Large intestine (tissue), 3 donors: ENCODE measurements around the gene RNF144B. TPM values are rescaled to one million over a fixed set of nuclear protein-coding genes. Genes with fewer than 3 reads are reported as not detected.

ENCODE experiments used
- DNase-seq, 2 donors: peaks; one replicate each; pipeline versions ENCODE4 v3.0.0 to v3.0.0-alpha.2; 2013
- H3K27ac ChIP-seq: one replicate; pipeline ENCODE4 v1.5.1; 2013; ENCODE audit warnings: low read length
- H3K27me3 ChIP-seq: 2 replicates; pipeline ENCODE4 v1.6.1; 2013; ENCODE audit warnings: low read length; ENCODE audit not compliant: control insufficient read depth, insufficient read depth
- H3K36me3 ChIP-seq: 2 replicates; pipeline ENCODE4 v1.6.1; 2013; ENCODE audit warnings: low read length; ENCODE audit not compliant: control insufficient read depth, insufficient read depth
- H3K4me1 ChIP-seq: one replicate; pipeline ENCODE4 v1.6.1; 2013; ENCODE audit warnings: low read length; ENCODE audit not compliant: control insufficient read depth, insufficient read depth
- H3K4me3 ChIP-seq: one replicate; pipeline ENCODE4 v1.5.1; 2013; ENCODE audit warnings: low read length
- H3K9me3 ChIP-seq: one replicate; pipeline ENCODE4 v1.6.1; 2013; ENCODE audit warnings: mild to moderate bottlenecking, low read depth, low read length, moderate library complexity; ENCODE audit not compliant: control insufficient read depth
- WGBS: methylation state at CpG from one replicate; pipeline ENCODE4 v1.1.5; 2013; ENCODE audit warnings: low lambda C conversion rate; ENCODE audit not compliant: insufficient coverage; 5-methylcytosine and 5-hydroxymethylcytosine counted together
- polyA plus RNA-seq: library from polyadenylated mRNA; unstranded; fragments of 120-200 nt; gene quantifications from one replicate; pipeline ENCODE4 v1.2.1, GENCODE V29; 2013

The RNF144B gene
- polyA plus RNA-seq, 1 donor, result 2.0 TPM

DNA sequence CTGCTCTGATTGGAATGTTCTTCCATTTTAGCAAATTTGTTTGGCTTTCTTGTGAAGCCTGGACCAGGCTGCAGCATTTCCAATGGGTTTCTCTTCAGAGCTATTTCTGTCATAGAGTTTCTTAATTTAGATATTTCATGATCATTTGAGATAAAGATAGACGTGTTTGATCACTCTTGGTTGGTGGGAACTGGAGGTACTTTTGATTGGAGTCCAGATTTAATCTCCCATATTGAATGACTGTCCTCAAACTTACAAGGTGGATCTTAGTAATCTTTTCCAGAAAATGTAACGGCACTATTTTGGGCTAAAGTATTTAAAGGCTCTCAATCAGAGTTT, 29.2 kb downstream of the RNF144B start:
- no peak for DNase-seq
- H3K27ac ChIP-seq, result no peak overlapping the region

DNA sequence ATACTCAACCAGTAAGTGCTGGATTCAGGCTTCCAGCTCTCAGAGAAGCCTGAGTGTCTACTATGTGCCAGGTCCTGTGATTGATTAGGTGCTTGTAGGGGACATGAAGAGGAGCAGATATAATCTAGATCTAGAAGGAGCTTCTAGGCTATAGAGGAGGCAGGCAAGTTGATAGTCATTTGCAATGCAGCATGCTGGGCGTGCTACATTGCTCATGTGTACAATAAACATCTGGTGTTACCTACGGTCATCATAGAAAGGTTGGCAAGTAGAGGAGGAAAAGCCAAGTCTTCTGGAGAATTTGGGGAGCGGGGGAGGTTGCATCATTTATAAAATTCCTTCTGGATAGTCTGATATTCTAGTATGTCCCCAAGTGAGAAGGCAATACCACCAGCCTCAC, 33.2 kb downstream of the RNF144B start:
- Histone ChIP-seq H3K4me1 (no peaks in the 10 kb centered on the region), H3K27ac (no peak overlapping the region), H3K4me3 (no peak overlapping the region), H3K27me3 (no peaks in the 10 kb centered on the region), H3K9me3 (no peaks in the 10 kb centered on the region), H3K36me3 (no peaks in the 10 kb centered on the region)
- WGBS, result 100% methylated on average over 1 of the region's 3 CpGs
- no peak for DNase-seq

More for the DNA sequence above, 29.2 kb downstream of the RNF144B start:
- H3K4me3 ChIP-seq, result no peak overlapping the region
- H3K36me3 ChIP-seq, result no peaks in the 10 kb centered on the region
- no peaks in the 10 kb centered on the region for H3K4me1 ChIP-seq
- no peaks in the 10 kb centered on the region for H3K9me3 ChIP-seq
- H3K27me3 ChIP-seq, result no peaks in the 10 kb centered on the region
- 100% methylated on average over 1 of the region's 2 CpGs for WGBS

DNA sequence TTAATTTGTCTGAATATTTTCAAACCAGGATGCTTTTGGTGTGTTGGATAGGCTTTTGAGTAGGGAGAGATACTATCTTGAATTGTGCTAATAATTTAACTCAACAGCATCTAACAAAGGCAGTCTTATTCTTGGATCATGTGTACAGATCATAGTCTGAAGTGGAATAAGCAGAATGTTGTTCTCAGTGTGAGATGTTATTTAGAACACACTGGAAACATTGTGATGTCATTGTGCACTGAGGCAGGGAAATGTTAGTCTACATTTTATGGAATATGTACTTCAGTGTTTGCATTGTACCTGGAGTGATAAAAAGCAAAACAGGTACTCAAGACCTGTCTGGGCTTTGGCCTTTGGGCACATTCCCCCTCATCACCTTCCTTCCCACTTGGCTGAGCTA, 35.0 kb downstream of the RNF144B start:
- Histone ChIP-seq H3K27me3 (no peaks in the 10 kb centered on the region), H3K4me1 (no peaks in the 10 kb centered on the region), H3K36me3 (no peaks in the 10 kb centered on the region), H3K4me3 (no peak overlapping the region), H3K9me3 (no peaks in the 10 kb centered on the region), H3K27ac (no peak overlapping the region)
- no peak for DNase-seq

DNA sequence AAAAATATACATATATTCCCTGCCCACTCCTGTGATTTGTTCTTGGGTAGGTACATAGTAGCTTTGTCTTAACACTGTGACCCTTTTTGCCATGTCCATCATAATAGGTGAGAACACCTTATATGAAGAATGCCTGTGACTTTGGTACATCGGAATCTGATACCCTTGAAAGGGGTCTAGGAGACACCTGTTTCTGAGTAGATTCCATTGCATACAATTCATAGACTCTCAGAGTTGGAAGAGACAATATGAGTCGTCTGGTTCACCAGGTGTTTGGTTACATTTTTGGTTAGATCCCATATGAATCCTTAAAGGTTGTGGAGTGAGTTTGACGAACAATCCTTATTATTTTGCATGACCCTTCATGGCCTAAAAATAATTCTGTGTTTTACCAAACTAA, 36.3 kb downstream of the RNF144B start:
- Histone ChIP-seq H3K27me3 (no peaks in the 10 kb centered on the region), H3K27ac (no peak overlapping the region), H3K36me3 (no peaks in the 10 kb centered on the region), H3K4me3 (no peak overlapping the region), H3K4me1 (no peaks in the 10 kb centered on the region), H3K9me3 (no peaks in the 10 kb centered on the region)
- no CpG with 5 or more reads among the region's 3 CpGs for WGBS
- DNase-seq, result no peak

DNA sequence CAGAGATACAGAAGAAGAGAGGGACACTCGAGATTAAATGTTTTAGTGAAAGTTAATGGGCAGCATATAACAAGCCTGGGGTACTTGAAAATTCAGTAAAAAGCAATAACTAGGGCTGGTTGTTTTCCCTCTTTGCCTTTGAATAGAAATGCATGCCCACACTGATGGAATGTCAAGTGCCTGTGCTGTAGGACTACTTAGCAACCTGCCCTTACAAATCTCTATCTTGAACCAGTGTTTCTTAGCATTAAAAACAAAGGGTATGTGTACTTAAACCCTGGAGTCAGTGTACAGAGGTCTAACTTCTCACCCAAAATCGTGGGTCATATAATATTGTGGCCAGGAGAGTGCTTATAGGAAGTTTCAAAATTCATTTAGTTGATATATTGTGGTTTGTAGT, 37.1 kb downstream of the RNF144B start:
- Histone ChIP-seq H3K4me1 (no peaks in the 10 kb centered on the region), H3K9me3 (no peaks in the 10 kb centered on the region), H3K4me3 (no peak overlapping the region), H3K27me3 (no peaks in the 10 kb centered on the region), H3K27ac (no peak overlapping the region), H3K36me3 (no peaks in the 10 kb centered on the region)
- WGBS, result 67% methylated on average over 1 of the region's 2 CpGs
- no peak for DNase-seq

DNA sequence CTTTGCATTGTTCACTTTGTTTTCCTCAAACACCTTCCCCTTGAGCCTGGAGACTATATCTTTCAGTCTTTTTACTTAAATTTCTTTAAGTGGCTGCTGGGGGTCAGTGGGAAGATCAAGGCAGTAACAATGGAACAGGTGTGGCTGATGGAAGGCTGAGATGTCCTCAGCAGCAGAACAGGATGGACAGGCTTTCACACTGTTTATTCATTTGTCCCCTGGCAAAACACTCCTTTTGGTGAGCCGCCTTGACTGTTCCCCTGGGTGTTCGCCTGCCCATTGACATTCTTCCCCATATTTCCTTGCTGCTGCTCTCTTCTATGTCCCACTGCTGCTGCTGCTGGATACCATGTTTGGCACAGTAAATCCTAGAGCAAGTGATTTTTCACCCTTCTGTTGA, 38.1 kb downstream of the RNF144B start:
- DNase-seq, result no peak

DNA sequence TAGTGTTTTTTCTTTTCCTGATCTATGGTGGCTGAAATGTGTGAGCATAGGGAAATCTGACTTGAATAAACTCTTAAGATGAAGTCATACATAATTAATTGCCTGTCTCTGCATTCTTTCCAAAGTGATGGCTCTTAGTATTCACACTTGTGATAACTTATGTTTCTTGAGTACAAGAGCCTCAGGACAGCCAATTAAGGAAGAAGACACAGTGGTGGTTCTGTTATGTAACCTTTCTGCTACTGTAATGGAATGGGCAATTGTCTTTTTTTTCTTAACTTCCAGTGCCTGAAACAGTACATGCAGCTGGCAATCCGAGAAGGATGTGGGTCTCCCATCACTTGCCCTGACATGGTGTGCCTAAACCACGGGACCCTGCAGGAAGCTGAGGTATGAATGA, 40.1 kb downstream of the RNF144B start:
- H3K4me1 ChIP-seq, result no peaks in the 10 kb centered on the region
- H3K27ac ChIP-seq, result no peak overlapping the region
- no CpG with 5 or more reads among the region's 2 CpGs for WGBS
- no peak for DNase-seq
- no peaks in the 10 kb centered on the region for H3K9me3 ChIP-seq
- H3K36me3 ChIP-seq, result no peaks in the 10 kb centered on the region
- no peak overlapping the region for H3K4me3 ChIP-seq
- no peaks in the 10 kb centered on the region for H3K27me3 ChIP-seq

More for the DNA sequence above, 38.1 kb downstream of the RNF144B start:
- H3K4me1 ChIP-seq, result no peaks in the 10 kb centered on the region
- H3K27ac ChIP-seq, result no peak overlapping the region
- no peaks in the 10 kb centered on the region for H3K36me3 ChIP-seq
- H3K9me3 ChIP-seq, result no peaks in the 10 kb centered on the region
- WGBS, result no CpG with 5 or more reads among the region's 2 CpGs
- no peaks in the 10 kb centered on the region for H3K27me3 ChIP-seq
- H3K4me3 ChIP-seq, result no peak overlapping the region

DNA sequence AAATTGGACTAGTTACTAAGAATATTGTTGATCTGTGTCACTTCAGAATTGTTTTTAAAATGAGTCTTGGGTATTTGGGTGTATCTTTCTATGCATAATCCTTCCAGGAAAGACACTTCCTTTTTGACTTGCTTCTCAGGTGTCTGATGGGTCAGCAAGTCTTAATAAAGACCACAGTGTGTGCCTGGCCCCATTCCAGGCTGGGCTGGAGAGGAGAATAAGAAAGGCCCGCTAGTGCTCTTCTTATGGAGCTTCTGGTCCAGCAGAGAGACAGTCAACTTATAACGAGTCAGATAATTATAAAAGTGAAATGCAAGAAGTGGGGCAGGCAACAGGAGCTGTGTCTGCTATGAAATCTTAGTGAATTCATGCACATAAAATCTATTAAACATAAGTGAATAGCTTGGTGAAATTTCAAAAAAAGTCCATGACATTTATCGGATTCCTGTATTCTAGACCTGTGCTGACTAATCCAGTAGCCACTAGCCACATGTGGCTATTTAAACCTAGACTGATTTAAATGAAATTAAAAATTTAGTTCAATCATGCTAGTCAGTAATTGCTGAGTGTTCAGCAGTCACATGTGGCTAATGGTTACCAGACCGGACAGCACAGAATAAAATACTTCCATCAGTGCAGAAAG, 42.6 kb downstream of the RNF144B start:
- Histone ChIP-seq H3K27ac (no peak overlapping the region), H3K9me3 (no peaks in the 10 kb centered on the region), H3K27me3 (no peaks in the 10 kb centered on the region), H3K4me3 (no peak overlapping the region), H3K4me1 (no peaks in the 10 kb centered on the region), H3K36me3 (no peaks in the 10 kb centered on the region)
- no peak for DNase-seq
- no CpG with 5 or more reads among the region's 4 CpGs for WGBS

DNA sequence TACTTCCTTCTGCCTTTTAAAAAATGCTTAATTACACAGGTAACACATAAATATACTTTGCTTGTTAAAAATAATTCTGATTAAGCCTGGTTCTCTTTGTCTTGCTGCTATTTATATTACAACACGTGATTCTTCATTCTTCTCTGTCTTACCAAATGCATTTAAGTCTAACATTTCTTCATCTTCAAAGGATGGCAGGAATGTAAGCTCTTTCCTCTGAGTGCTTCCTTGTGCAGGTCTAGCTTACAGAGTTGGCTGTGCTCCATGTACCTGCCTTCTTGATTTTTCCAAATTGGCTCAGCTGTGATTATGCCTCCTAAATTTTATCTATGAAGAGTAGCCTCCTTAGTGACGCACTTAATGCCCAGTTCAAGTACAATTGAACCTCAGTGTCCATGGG, 44.4 kb downstream of the RNF144B start:
- DNase-seq, result no peak
- H3K27ac ChIP-seq, result no peak overlapping the region

DNA sequence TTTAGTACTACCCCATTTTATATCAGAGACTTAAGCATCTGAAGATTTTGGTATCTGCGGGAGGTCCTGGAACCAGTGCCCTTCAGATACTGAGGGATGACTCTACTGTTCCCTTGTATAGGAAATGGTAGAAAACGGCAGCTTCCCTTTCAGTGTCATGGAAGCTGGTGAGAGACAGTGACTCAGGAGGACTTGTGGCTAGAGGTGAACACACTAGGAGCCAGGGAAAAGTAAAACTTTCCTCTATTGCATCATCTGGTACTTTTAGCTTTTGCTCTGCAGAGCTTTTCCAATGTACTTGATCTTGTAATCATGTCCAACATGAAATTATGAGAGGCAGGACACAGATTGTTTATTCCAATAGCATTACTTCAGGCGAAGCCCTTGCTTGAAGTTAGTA, 45.0 kb downstream of the RNF144B start:
- 100% methylated on average over 1 of the region's 3 CpGs for WGBS
- H3K4me3 ChIP-seq, result no peak overlapping the region
- no peaks in the 10 kb centered on the region for H3K36me3 ChIP-seq
- no peak for DNase-seq
- no peak overlapping the region for H3K27ac ChIP-seq
- no peaks in the 10 kb centered on the region for H3K27me3 ChIP-seq
- no peaks in the 10 kb centered on the region for H3K9me3 ChIP-seq
- H3K4me1 ChIP-seq, result no peaks in the 10 kb centered on the region

More for the DNA sequence above, 44.4 kb downstream of the RNF144B start:
- Histone ChIP-seq H3K27me3 (no peaks in the 10 kb centered on the region), H3K4me1 (no peaks in the 10 kb centered on the region), H3K36me3 (no peaks in the 10 kb centered on the region), H3K9me3 (no peaks in the 10 kb centered on the region), H3K4me3 (no peak overlapping the region)
- WGBS, result 86% methylated on average over 1 of the region's 2 CpGs

DNA sequence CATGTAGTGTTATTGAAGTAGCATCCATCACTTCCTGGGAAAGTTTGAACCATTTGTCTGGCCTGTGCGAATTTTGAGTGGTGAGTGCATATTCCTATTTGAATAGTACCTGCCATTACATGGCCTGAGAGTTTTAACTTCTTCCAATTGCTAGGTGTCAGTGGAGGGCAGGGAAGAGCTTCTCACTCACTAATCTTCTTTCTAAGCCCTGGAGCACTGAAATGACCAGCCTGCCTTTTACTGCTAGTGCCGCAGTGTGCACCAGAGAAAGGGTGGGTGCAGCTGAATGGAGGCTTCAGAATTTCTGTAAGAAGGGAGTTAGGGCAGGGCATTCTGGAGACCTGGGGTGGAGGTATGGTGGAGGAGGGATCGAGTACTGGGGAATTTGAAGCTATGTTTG, 45.5 kb downstream of the RNF144B start:
- WGBS, result no CpG with 5 or more reads among the region's 3 CpGs
- no peaks in the 10 kb centered on the region for H3K4me1 ChIP-seq

More for the DNA sequence above, 45.5 kb downstream of the RNF144B start:
- Histone ChIP-seq H3K27me3 (no peaks in the 10 kb centered on the region), H3K27ac (no peak overlapping the region), H3K4me3 (no peak overlapping the region), H3K36me3 (no peaks in the 10 kb centered on the region), H3K9me3 (no peaks in the 10 kb centered on the region)
- no peak for DNase-seq
